NCI-H524 (cell line): Measurements from ENCODE around the gene POPDC2.

Source experiments
- DNase-seq, 2 experiments: peaks; one replicate each; lab custom pipeline; 2025; lab: John Stamatoyannopoulos, UW

Gene POPDC2

GRCh38 chr3:119669906-119670570, 9.6 kb upstream of the POPDC2 start:
- DNase-seq = no peak

GRCh38 chr3:119665954-119666559, 5.7 kb upstream of the POPDC2 start:
- no peak for DNase-seq

GRCh38 chr3:119664850-119665379, 4.5 kb upstream of the POPDC2 start:
- no peak for DNase-seq

- no peak for DNase-seq
Measured at GRCh38 chr3:119664370-119664769, 4.0 kb upstream of the POPDC2 start.

- no peak for DNase-seq
Measured at GRCh38 chr3:119663885-119664284, 3.5 kb upstream of the POPDC2 start.

- DNase-seq = no peak
Measured at GRCh38 chr3:119662604-119663373, 2.4 kb upstream of the POPDC2 start.

GRCh38 chr3:119659606-119660291, 640 bp downstream of the POPDC2 start:
- DNase-seq = no peak

- no peak for DNase-seq
Measured at GRCh38 chr3:119658994-119659393, 1.4 kb downstream of the POPDC2 start.

GRCh38 chr3:119657887-119658702, 2.3 kb downstream of the POPDC2 start:
- DNase-seq = no peak

- DNase-seq = no peak
Measured at GRCh38 chr3:119653876-119654275, 6.5 kb downstream of the POPDC2 start.

- peak; percentile 15 to 77 for DNase-seq
Measured at GRCh38 chr3:119652306-119653033, 7.9 kb downstream of the POPDC2 start.

GRCh38 chr3:119649761-119650160, 10.6 kb downstream of the POPDC2 start:
- peak in 1 of 2 experiments; percentile 70 for DNase-seq

- no peak for DNase-seq
Measured at GRCh38 chr3:119647843-119648575, 12.4 kb downstream of the POPDC2 start.

GRCh38 chr3:119647171-119647570, 13.2 kb downstream of the POPDC2 start:
- DNase-seq = no peak

- no peak for DNase-seq
Measured at GRCh38 chr3:119645813-119646212, 14.6 kb downstream of the POPDC2 start.

GRCh38 chr3:119644481-119644880, 15.9 kb downstream of the POPDC2 start:
- no peak for DNase-seq

GRCh38 chr3:119643528-119643927, 16.9 kb downstream of the POPDC2 start:
- no peak for DNase-seq

GRCh38 chr3:119642746-119643473, 17.5 kb downstream of the POPDC2 start:
- DNase-seq = peak; percentile 14 to 58

GRCh38 chr3:119641416-119641815, 19.0 kb downstream of the POPDC2 start:
- DNase-seq = no peak
